EH (cell line): Measurements from ENCODE around the gene USP10.
A peak's percentile ranks its signal among the peaks of the same experiment; 100 is the strongest.

Experiments used
- DNase-seq: peaks from one replicate; pipeline ENCODE4 v3.0.0-alpha.2; 2015; ENCODE audit warnings: low read depth

The USP10 gene

GRCh38 chr16:84751241-84751640, 51.4 kb downstream of the USP10 start:
- no peak for DNase-seq

GRCh38 chr16:84751947-84752346, 52.1 kb downstream of the USP10 start:
- peak; percentile 37 for DNase-seq

- DNase-seq = no peak
These were observed 52.8 kb downstream of the USP10 start for GRCh38 chr16:84752600-84752999.

GRCh38 chr16:84753412-84754326, 53.9 kb downstream of the USP10 start:
- DNase-seq = no peak

- peak; percentile 85 for DNase-seq
These were observed 54.6 kb downstream of the USP10 start for GRCh38 chr16:84754353-84754856.

DNA sequence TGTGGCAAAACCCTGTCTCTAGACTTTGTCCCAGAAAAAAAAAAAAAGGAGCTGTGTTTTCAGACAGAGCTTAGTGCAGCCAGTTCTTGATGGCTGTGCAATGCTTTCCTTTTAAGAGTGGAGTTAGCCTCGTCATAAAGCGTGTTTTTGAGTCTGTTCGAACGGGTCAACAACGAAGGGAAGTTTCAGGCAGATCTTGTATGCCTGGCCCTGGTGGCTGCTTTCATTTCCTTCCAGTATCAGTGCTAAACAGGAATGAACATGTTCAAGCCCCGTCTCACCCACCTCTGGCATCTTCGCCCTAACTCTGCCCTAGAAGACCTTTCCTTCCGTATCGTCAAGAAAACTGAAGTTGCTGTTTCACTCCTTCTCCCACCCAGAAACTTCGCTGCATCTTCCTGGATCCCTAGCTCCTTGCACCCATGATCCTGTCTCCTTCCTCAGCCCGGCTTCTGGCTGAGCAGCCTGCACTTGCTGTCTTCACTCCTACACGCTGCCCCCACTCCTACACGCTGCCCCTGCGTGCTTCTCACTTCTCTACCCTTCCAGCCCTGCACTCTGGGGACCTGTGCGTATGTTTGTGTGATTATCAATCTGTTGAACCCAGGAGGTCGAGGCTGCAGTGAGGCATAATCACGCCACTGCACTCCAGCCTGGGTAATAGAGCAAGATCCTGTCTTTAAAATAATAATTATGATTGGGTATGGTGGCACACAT, 55.3 kb downstream of the USP10 start:
- DNase-seq = no peak

DNA sequence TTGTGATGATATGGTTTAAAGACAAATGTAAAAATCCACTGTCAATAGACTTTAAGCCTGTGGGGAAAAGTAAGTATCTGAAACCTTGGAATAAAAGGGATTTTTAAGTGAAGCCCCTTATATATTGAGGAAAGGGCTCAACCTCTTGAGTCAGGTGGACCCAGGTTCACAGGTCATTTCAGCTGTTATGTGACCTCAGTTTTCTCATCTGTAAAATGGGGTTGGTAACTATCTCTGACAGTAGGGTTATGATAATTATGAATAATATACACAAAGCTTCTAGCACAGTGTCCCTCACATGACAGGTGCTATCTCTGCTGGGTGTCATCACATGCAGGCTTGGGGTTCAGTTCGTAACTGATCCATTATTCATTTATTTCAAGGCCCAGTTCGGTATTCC, 57.0 kb downstream of the USP10 start:
- DNase-seq = no peak

DNA sequence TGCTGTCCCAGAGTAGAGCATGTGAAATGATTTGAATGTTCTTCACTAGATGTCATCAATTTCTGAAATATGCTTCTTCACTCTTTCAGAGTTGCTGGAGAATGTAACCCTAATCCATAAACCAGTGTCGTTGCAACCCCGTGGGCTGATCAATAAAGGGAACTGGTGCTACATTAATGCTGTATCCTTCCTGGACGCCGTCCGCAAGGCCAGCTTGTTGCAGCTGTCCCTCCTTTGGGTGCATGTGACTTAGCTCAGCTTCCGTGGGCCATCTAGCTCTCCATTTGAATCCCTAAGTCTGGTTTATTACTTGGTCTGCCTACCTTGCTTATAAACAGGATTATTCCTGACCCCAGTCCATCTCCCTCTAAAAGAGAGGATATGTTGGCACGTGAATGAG, 58.8 kb downstream of the USP10 start:
- no peak for DNase-seq

DNA sequence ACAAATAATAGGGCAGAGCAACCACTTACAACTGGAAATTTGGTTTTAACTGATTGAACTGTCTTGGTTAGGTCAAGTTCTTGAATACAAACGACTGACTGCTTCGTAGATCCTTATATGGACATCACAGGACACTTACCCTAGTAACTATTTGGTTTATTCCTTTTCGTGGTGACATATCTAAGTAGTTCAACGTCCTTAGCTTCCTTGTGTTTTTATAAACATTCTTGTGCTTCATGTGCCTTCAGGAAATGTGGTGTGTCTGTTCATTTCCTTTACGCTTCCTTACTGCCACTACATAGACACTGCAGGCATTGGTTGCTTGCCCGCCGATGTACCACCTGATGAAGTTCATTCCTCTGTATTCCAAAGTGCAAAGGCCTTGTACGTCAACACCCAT, 59.3 kb downstream of the USP10 start:
- peak; percentile 84 for DNase-seq

DNA sequence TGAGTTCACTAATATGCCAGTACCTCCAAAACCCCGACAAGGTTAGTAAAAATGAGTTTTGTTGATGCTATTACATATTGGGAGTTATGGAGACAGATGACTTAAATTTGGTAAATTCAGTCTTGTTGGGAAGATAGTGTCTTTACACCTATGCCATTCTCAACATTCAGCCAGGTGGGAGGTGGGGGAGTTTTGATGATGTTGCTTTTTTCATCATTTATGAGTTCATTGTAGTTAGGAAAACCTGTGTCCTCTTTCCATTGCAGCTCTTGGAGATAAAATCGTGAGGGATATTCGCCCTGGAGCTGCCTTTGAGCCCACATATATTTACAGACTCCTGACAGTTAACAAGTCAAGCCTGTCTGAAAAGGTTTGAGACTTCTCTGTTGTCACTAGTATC, 60.1 kb downstream of the USP10 start:
- no peak for DNase-seq

DNA sequence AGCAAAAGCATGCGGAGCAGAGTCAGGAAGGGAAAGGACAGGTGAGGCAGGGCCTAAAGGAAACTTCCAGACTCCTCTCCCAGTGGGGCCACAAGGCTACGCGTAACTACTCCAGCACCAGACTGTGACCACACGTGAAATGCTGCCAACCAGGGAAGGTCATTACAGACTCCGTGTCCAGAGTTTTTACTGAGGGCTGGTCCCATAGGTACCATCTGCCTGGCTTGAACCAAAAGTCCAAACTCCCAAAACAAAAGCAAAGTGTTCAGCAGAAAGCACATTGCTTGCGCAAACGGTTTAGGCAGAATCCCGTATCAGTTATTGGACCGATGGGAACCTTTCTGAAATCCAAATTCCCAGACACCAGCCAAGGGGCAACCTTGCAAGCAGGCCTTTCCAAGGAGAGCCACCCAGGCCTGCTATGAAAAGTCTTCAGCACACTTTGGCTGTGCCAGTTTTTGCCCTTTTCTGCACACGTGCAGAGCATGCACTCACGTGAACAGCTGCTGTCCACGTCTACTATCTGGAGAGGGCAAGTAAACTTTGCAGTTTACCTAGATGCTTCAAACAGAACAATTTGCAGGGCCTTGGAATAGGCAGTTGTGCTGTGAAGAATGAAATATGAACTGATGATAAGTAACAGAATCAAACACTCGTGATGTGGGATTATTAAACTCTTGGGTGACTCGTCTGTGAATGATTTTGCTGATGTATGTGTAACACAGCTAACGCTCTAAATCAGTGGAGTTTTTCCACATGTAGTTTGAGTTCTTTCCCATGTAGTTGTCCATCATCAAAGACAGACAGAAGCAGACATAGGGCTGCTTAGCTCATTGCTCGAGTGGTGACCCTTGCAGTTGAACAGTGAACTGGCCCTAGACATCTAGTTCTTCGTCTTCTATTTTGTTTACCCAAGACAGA, 61.9 kb downstream of the USP10 start:
- peak; percentile 53 for DNase-seq

DNA sequence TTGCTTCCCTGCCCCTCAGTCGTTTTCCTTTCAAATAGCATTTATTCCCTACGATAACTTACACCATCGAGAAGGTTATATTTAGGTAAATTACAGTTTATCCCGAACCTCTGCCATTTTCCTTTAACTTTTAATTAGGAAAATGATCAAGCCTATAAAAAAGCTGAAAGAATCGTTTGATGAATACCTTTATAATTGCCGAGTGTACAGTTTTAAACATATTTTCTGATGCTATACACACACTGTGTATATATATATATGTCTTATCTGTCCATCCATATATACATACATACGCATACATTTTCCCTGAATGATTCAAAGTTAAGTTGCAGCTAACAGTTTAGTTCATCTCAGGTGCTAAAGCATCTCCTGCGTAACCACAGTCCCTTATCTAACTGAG, 63.4 kb downstream of the USP10 start:
- DNase-seq = no peak

GRCh38 chr16:84763629-84764028, 63.8 kb downstream of the USP10 start:
- no peak for DNase-seq

DNA sequence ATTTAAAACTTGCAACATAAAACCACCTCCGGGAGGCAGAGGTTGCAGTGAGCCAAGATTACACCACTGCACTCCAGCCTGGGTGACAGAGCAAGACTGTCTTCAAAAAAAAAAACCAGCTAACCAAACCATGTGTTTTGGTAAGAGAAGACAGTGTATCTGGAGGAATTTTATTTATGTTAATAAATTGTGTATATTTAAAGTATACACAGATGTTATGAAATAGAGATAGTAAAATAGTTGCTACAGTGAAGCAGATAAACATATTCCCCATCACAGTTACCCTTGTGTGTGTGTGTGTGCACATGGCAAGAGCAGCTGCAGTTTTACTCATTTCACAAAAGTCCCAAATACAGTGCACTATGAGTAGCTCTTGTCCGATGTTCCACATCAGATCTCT, 65.2 kb downstream of the USP10 start:
- DNase-seq = no peak

DNA sequence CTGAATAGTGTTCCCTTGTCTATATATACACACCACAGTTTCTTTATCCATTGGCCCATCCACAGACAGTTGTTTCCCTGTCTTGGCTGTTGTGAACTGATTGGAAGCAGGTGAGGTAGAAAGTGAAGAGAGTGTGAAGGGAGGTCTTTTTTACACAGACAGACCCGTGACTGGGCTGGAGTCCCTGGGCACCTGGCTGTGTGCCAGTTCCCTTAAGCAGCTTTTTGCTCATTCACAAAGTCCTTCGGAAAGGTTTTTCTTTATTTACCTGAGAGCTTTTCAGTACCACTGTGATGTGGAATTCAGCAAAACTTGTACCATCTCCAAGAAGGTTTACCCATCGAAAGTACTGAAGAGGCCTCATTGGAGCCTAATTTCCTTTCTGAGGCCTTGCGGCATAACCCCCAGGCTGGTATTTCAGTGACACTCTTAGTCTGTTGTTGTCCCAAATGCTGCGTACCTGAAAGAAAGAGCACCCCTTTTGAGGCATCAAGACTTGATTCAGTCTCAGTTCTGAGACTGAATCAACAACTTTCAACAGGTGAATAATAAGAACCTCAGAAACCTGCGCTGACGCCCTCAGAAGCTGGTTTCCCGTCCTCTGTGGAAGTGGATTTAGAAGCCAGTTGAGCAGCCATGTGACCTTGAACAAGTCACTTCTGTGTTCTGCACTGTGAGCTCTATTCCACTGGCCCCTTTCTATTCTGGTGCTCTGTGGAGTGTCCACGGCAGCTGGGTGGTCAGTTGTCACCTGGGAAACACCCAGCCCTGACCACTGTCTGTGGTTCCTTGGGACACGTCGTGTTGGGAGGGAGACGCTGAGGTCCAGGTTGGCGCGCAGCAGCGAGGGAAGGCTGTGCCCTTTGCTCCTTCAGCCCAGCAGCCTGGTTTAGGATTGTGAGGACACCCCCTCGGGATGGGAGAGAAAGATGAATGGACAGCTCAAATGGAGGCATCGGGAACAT, 66.1 kb downstream of the USP10 start:
- no peak for DNase-seq

DNA sequence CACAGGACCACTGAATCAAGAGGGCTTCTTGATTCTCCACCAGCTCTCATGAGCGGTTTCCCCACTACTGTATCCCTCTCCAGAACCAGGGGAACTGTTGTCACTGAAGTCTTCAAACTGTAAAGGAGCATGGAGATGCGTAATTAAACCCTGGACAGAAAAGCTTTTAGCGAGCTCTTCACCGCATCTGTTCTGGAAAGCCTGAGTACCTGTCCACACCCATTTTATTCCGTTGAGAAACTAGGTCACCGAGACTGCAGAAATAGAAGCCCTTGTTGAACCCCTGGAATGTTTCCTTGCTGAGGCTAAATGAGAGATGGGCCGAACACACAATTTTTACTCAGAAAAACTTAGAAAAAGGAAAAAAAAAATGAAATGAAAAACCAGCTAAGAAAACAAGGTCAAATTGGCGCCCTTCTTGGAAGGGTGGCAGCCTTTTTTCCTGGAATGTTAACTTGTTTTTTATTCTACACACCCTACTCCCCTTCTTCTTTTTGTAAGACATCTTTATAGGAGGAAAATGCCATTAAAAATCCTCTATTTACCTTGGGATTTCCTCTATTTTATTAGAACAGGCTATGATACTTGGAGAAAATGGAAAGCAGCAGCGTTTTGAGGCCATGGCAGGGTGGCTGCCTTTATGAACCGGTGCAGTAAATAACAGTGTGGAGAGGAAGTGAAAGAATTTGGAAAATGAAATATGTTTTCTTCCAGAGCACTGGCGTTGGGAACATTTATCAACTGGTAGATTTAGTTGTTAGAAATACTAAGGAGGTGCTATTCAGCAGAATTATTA, 67.4 kb downstream of the USP10 start:
- no peak for DNase-seq

GRCh38 chr16:84768061-84768807, 68.4 kb downstream of the USP10 start:
- DNase-seq = no peak

DNA sequence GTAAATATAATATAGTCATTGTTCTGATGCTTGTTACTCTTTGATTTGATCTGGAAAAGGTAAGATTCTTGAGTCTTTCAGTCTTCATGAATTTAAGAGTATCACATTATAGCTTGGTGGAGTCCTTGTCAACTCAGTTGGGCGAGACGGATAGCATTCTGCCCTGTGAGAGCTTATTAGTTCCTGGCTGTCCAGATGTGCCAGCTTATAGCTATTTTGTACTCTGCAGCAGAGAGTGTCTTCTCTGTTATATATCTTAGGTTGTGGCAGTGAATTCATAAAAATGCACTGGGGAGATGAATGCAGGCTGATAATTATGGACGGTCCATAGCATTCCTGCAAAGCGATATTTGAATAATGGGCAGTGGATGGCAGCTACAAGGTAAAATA, 69.0 kb downstream of the USP10 start:
- DNase-seq = no peak

DNA sequence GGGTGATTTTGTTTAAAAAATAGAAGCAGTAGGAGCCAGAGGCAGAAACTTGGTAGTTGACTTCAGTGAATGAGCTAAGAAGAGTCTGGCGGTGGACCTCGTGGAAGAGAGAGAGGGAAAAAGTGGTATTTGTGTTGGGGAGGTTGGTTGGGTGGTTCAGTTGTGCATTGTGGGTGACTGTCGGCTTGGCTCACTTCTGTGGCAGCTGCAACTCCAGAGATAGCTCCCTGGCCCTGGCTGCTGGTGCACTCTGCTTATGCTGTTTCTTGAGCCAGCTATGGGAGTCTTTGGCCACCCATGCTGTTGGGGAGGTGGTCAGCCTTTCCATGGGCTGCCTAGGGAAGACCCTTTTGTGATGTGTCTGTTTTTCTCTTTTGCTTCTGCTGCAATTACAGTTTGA, 69.6 kb downstream of the USP10 start:
- DNase-seq = no peak
